Activated T-cell treated with anti-CD3 and anti-CD28 coated beads for 48 hours (primary cell): ENCODE measurements around the gene TYW5.

Experiments
- DNase-seq: peaks from one replicate; pipeline ENCODE4 v3.0.0-alpha.2; 2020; ENCODE audit warnings: low read depth

TYW5 gene

GRCh38 chr2:199973703-199974102 is 18.4 kb upstream of the TYW5 start:
- no peak for DNase-seq

- DNase-seq, result no peak
These were observed 16.9 kb upstream of the TYW5 start for GRCh38 chr2:199972088-199972626.

- DNase-seq, result no peak
These were observed 12.8 kb upstream of the TYW5 start for GRCh38 chr2:199968126-199968525.

- no peak for DNase-seq
These were observed 11.7 kb upstream of the TYW5 start for GRCh38 chr2:199966976-199967375.

- no peak for DNase-seq
These were observed 11.1 kb upstream of the TYW5 start for GRCh38 chr2:199966405-199966804.

- DNase-seq, result no peak
These were observed 6.9 kb upstream of the TYW5 start for GRCh38 chr2:199962203-199962602.

GRCh38 chr2:199958014-199958413 is 2.7 kb upstream of the TYW5 start:
- no peak for DNase-seq

- DNase-seq, result no peak
These were observed 730 bp upstream of the TYW5 start for GRCh38 chr2:199956062-199956380.

GRCh38 chr2:199955007-199955338 is 318 bp downstream of the TYW5 start:
- DNase-seq, result no peak

GRCh38 chr2:199951023-199951422 is 4.3 kb downstream of the TYW5 start:
- no peak for DNase-seq

GRCh38 chr2:199950396-199950795 is 4.9 kb downstream of the TYW5 start:
- no peak for DNase-seq

- no peak for DNase-seq
These were observed 8.5 kb downstream of the TYW5 start for GRCh38 chr2:199946836-199947235.

GRCh38 chr2:199946196-199946595 is 9.1 kb downstream of the TYW5 start:
- DNase-seq, result no peak

GRCh38 chr2:199943373-199943772 is 11.9 kb downstream of the TYW5 start:
- no peak for DNase-seq

- no peak for DNase-seq
These were observed 14.9 kb downstream of the TYW5 start for GRCh38 chr2:199940373-199940772.

GRCh38 chr2:199936554-199936953 is 18.7 kb downstream of the TYW5 start:
- DNase-seq, result no peak

GRCh38 chr2:199933466-199933865 is 21.8 kb downstream of the TYW5 start:
- no peak for DNase-seq

GRCh38 chr2:199932312-199932855 is 22.9 kb downstream of the TYW5 start:
- no peak for DNase-seq

GRCh38 chr2:199929262-199929661 is 26.0 kb downstream of the TYW5 start:
- no peak for DNase-seq

GRCh38 chr2:199928626-199929025 is 26.7 kb downstream of the TYW5 start:
- no peak for DNase-seq

- no peak for DNase-seq
These were observed 27.1 kb downstream of the TYW5 start for GRCh38 chr2:199928226-199928625.

GRCh38 chr2:199926806-199927205 is 28.5 kb downstream of the TYW5 start:
- no peak for DNase-seq

GRCh38 chr2:199923924-199924323 is 31.4 kb downstream of the TYW5 start:
- no peak for DNase-seq

- no peak for DNase-seq
These were observed 32.4 kb downstream of the TYW5 start for GRCh38 chr2:199922856-199923255.

- no peak for DNase-seq
These were observed 38.3 kb downstream of the TYW5 start for GRCh38 chr2:199916980-199917379.
